22Rv1 (cell line): Measurements from ENCODE around the gene FOXJ1.

Experiments
- CTCF ChIP-seq: fragments of 450-650 bp; IDR thresholded peaks from 2 replicates; pipeline ENCODE4 v1.5.1; 2017; ENCODE audit warnings: mild to moderate bottlenecking
- ZFX ChIP-seq: fragments of 450-650 bp; IDR thresholded peaks from 2 replicates; pipeline ENCODE4 v1.6.1; 2017; ENCODE audit warnings: antibody characterized with exemption, borderline replicate concordance

- TF ChIP-seq CTCF: no peak
- TF ChIP-seq ZFX: no peak
These were observed 9.9 kb upstream of the FOXJ1 start for GRCh38 chr17:76150712-76151622.
